Measurements from ENCODE around the gene MAP7. TPM values are rescaled to one million over a fixed set of nuclear protein-coding genes. Genes with fewer than 3 reads are reported as not detected.

Gene MAP7
- total and polyA plus RNA-seq, 9 of the 15 experiments (the other 6 are each of a cell fraction or from before 2014, with no cell fraction given) = 0.76 to 7.7 (median 3.9) TPM

DNA sequence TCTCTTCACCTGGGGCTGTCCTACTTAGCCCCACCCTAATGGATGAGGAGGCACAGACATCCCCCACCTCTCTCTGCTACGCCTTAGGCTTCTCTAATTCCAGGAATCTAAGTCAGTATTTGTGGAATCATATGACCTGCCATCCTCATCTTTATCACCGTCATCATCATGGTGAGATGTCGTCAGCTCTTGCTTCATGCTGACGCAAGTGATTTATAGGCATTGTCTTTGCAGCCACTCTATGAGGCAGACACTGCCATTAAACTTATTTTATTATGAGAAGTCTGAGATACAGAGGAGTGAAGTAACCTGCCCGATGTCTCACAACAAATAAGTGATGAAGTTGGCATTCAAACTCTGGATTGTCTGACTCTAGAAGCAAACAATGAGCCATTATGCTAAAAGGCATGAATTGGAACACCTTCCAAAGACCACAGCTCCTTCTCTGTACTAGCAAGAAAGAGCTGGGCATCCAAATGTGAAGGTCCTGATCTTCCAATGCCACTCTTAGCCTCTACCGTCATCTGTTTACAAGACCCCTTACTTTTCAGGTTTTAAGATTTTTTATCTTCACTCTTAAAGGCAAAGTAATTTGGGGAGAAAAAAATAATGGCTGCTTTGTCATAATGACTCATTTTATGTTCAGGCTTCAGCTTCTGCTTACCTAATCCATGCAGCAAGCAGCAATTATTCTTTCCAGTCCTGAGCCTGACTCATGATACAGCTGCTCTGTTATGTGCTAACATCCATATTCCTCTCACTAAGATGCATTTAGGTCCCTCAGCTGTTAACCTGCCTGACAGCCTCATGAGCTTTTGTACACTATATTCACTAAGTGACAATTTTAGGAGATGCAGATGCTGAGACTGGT, 146.9 kb downstream of the MAP7 start (continued):
- no peak for TF ChIP-seq ZFP91 (CRISPR knock-in tag; IDR thresholded peaks at IDR 0.05)
- no peak for TF ChIP-seq HSF4 (CRISPR knock-in tag; IDR thresholded peaks at IDR 0.05; ENCODE audit: borderline replicate concordance)
- TF ChIP-seq SRSF3 (IDR thresholded peaks at IDR 0.05; ENCODE audit: insufficient read depth, low read length) = no peak
- no peak for TF ChIP-seq MED1 (CRISPR knock-in tag; IDR thresholded peaks at IDR 0.05; ENCODE audit: borderline replicate concordance)
- no peak for TF ChIP-seq SP1 (CRISPR knock-in tag; IDR thresholded peaks at IDR 0.05)
- TF ChIP-seq ZMIZ1 (IDR thresholded peaks at IDR 0.05; ENCODE audit: low read depth in 2 of 2, low read length in 2 of 2) = no peak
